ENCODE measurements around the gene SLC25A33. TPM values are rescaled to one million over a fixed set of nuclear protein-coding genes. Genes with fewer than 3 reads are reported as not detected.

Gene SLC25A33
- total RNA-seq, 6 experiments from 2014 or later = 3.5 to 26.5 (median 8.2) TPM

DNA sequence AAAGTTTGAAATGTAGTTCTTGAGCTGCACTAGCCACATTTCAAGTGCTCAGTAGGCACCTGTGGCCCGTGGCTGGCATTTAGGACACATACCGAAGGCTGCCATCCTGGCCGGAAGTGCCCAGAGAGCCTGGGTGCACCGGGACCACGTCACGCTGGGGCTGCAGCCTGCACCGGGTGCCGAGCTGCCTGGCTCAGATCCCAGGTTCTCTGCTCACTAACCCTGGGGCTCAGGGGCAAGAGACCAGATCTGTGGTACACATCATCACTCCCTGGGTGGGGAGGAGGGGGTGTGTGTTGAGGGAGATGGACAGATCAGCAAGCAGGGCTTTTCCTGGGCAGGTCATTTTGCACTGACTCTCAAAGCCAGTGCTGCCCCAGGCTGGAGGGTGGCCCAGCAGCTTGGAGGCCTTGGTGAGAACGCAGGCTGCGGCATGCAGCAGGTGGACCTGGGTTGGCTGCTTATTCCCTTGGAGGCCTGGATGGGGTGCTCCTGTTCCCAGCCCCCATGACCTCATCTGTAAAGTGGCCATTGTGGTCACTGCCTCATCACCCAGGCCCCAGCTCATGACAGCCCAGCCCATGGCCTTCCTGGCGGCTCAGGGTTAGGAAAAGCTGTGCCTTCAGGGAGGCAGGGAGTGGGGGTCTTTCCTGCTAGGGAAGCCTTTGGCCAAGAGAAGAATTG is 73.0 kb downstream of the SLC25A33 start:
- Histone ChIP-seq H3K27ac (no peak overlapping the region), H3K27me3 (no peaks in the 10 kb centered on the region), H3K9me3 (no peaks in the 10 kb centered on the region), H3K4me1 (no peaks in the 10 kb centered on the region), H3K4me3 (no peak overlapping the region), H3K36me3 (peaks cover 0 to 3% (median 0%) of the 10 kb centered on the region in 4 donors)
- TF ChIP-seq, protein P1, sequence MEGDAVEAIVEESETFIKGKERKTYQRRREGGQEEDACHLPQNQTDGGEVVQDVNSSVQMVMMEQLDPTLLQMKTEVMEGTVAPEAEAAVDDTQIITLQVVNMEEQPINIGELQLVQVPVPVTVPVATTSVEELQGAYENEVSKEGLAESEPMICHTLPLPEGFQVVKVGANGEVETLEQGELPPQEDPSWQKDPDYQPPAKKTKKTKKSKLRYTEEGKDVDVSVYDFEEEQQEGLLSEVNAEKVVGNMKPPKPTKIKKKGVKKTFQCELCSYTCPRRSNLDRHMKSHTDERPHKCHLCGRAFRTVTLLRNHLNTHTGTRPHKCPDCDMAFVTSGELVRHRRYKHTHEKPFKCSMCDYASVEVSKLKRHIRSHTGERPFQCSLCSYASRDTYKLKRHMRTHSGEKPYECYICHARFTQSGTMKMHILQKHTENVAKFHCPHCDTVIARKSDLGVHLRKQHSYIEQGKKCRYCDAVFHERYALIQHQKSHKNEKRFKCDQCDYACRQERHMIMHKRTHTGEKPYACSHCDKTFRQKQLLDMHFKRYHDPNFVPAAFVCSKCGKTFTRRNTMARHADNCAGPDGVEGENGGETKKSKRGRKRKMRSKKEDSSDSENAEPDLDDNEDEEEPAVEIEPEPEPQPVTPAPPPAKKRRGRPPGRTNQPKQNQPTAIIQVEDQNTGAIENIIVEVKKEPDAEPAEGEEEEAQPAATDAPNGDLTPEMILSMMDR (IDR thresholded peaks at IDR 0.05) = no peak
- TF ChIP-seq POLR2A (IDR thresholded peaks at IDR 0.05) = no peak
- ATAC-seq = no peak
- intact Hi-C loops (cut with DNase I) = no loop called here
- WGBS (ENCODE audit: insufficient coverage, low coverage, low lambda C conversion rate, missing lambda C conversion rate) = 72% methylated on average over 5 of the region's 11 CpGs
- DNase-seq = no peak

DNA sequence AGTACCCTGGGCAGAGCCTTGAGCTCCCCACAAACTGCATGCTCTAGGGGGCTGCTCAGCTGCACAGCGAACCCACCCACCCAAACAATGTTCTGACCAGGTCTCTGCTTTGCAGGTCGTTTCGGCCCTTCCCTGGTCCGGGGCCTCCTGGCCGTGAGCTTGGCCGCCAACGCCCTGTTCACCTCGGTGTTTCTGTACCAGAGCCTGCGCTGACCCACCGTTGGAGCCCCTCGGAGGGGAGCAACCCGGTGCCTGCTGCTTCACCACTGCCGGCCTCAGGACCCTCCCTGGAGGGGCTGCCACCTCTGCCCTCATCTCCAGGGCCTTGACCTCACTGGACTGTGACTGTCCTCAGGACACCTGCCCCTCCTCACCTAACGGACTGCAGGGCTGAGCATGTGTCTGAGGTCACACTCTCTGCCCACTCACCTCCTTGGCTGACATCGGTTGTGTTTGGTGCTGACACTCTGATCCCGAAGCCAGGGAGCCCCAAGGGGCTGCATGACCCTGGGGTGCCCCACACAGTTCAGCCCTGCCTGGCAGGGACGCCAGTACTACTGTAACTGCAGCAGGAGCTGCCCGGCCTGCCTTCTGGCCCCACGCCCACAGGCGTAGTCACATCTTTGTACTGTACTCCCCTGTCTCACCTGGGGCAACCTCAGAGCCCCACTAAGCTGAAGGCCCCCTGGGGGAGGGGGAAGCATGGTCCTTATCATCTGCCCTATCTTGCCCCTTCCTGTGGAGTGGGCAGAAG is 73.8 kb downstream of the SLC25A33 start:
- Histone ChIP-seq H3K27ac (no peak overlapping the region), H3K9me3 (no peaks in the 10 kb centered on the region), H3K4me1 (no peaks in the 10 kb centered on the region), H3K4me3 (no peak overlapping the region), H3K27me3 (no peaks in the 10 kb centered on the region), H3K36me3 (peaks cover 0 to 3% (median 0%) of the 10 kb centered on the region in 4 donors)
- intact Hi-C loops (cut with DNase I) = no loop called here
- 93% methylated on average over 3 of the region's 20 CpGs for WGBS (ENCODE audit: insufficient coverage, low coverage, low lambda C conversion rate, missing lambda C conversion rate)
- DNase-seq (peak in 1 of 3 donors; percentile 43), ATAC-seq (no peak)
- no peak for TF ChIP-seq POLR2A (IDR thresholded peaks at IDR 0.05)
- TF ChIP-seq, protein P1 (IDR thresholded peaks at IDR 0.05) = no peak

GRCh38 chr1:9613625-9614299 is 74.5 kb downstream of the SLC25A33 start:
- H3K4me3 ChIP-seq = no peak overlapping the region
- DNase-seq (no peak), ATAC-seq (no peak)
- H3K27ac ChIP-seq = no peak overlapping the region
- no peak for TF ChIP-seq POLR2A (IDR thresholded peaks at IDR 0.05)
- TF ChIP-seq, protein P1 (IDR thresholded peaks at IDR 0.05) = no peak
- H3K36me3 ChIP-seq = peaks cover 0 to 3% (median 0%) of the 10 kb centered on the region in 4 donors
- H3K27me3 ChIP-seq = no peaks in the 10 kb centered on the region
- WGBS (ENCODE audit: insufficient coverage, low coverage, low lambda C conversion rate, missing lambda C conversion rate) = 88% methylated on average over 6 of the region's 17 CpGs
- no peaks in the 10 kb centered on the region for H3K9me3 ChIP-seq
- intact Hi-C loops (cut with DNase I) = no loop called here
- H3K4me1 ChIP-seq = no peaks in the 10 kb centered on the region

GRCh38 chr1:9615316-9616063 is 76.2 kb downstream of the SLC25A33 start:
- no peak overlapping the region for H3K4me3 ChIP-seq
- H3K27me3 ChIP-seq = no peaks in the 10 kb centered on the region
- no peak overlapping the region for H3K27ac ChIP-seq
- TF ChIP-seq, protein P1 (IDR thresholded peaks at IDR 0.05) = peak; percentile 40 to 75 (median 72)
- TF ChIP-seq POLR2A (IDR thresholded peaks at IDR 0.05) = no peak
- WGBS (ENCODE audit: insufficient coverage, low coverage, low lambda C conversion rate, missing lambda C conversion rate) = 35% methylated on average over 7 of the region's 16 CpGs
- DNase-seq (peak in 1 of 3 donors; percentile 59), ATAC-seq (peak; percentile 78 to 90 (median 80))
- intact Hi-C loops (cut with DNase I) = no loop called here
- H3K36me3 ChIP-seq = peaks cover 0 to 3% (median 0%) of the 10 kb centered on the region in 4 donors
- H3K4me1 ChIP-seq = no peaks in the 10 kb centered on the region
- no peaks in the 10 kb centered on the region for H3K9me3 ChIP-seq

Data from right lobe of liver (tissue), 6 donors.